Keratinocyte (primary cell): ENCODE results near the gene HYAL1. TPM values are rescaled to one million over a fixed set of nuclear protein-coding genes. Genes with fewer than 3 reads are reported as not detected.

Experiments
- DNase-seq: peaks from one replicate; pipeline ENCODE4 v3.0.0-alpha.2; 2011; ENCODE audit warnings: low read depth, missing footprints, low spot score
- FAIRE-seq: peaks from 2 replicates; lab custom pipeline; 2011; peaks lifted over from hg19 to GRCh38; lab: Jason Lieb, UNC
- H2AFZ ChIP-seq: 2 replicates; pipeline ENCODE4 v1.6.0; 2012; ENCODE audit warnings: low read length, control low read depth, inconsistent platforms; ENCODE audit not compliant: control insufficient read depth
- H3K27ac ChIP-seq: 2 replicates; pipeline ENCODE4 v1.5.1; 2011; ENCODE audit warnings: low read length; ENCODE audit not compliant: control insufficient read depth, insufficient read depth
- H3K27me3 ChIP-seq: 3 replicates; pipeline ENCODE4 v1.6.0; 2011; ENCODE audit warnings: low read length; ENCODE audit not compliant: control insufficient read depth, insufficient read depth; ENCODE audit errors: extremely low read depth
- H3K36me3 ChIP-seq, 2 experiments: 2 replicates in 1 of 2; 3 replicates in 1 of 2; pipeline ENCODE4 v1.5.1; 2011; ENCODE audit warnings: low read length in 2 of 2, mild to moderate bottlenecking in 1 of 2; ENCODE audit not compliant: control insufficient read depth in 2 of 2, insufficient read depth in 2 of 2; ENCODE audit errors: extremely low read depth in 1 of 2
- H3K4me1 ChIP-seq: 3 replicates; pipeline ENCODE4 v1.5.1; 2011; ENCODE audit warnings: low read length; ENCODE audit not compliant: control insufficient read depth, insufficient read depth; ENCODE audit errors: extremely low read depth
- H3K4me2 ChIP-seq: 3 replicates; pipeline ENCODE4 v1.6.0; 2011; ENCODE audit warnings: low read depth, low read length; ENCODE audit not compliant: control insufficient read depth, insufficient read depth; ENCODE audit errors: extremely low read depth
- H3K4me3 ChIP-seq, 3 experiments: fragments of 200-600 bp in 1 of 3; sonication (generic) in 1 of 3; 2 replicates in 2 of 3; 3 replicates in 1 of 3; pipeline ENCODE4 v1.5.1; 2011 to 2016; ENCODE audit warnings: low read length in 3 of 3, mild to moderate bottlenecking in 3 of 3, control low read depth in 2 of 3, inconsistent platforms in 1 of 3, low read depth in 1 of 3, mixed read lengths in 1 of 3, mixed run types in 1 of 3, moderate library complexity in 1 of 3; ENCODE audit not compliant: control insufficient read depth in 2 of 3, insufficient read depth in 2 of 3; ENCODE audit errors: extremely low read depth in 1 of 3
- H3K79me2 ChIP-seq: 2 replicates; pipeline ENCODE4 v1.6.0; 2012; ENCODE audit warnings: low read length; ENCODE audit not compliant: control insufficient read depth, insufficient read depth
- H3K9ac ChIP-seq: 3 replicates; pipeline ENCODE4 v1.6.0; 2011; ENCODE audit warnings: low read length; ENCODE audit not compliant: control insufficient read depth, insufficient read depth; ENCODE audit errors: extremely low read depth
- H3K9me1 ChIP-seq: 3 replicates; pipeline ENCODE4 v1.6.0; 2011; ENCODE audit warnings: low read length; ENCODE audit not compliant: control insufficient read depth, insufficient read depth; ENCODE audit errors: extremely low read depth
- H3K9me3 ChIP-seq: 2 replicates; pipeline ENCODE4 v1.5.1; 2012; ENCODE audit warnings: low read depth, low read length; ENCODE audit not compliant: control insufficient read depth
- H4K20me1 ChIP-seq: 3 replicates; pipeline ENCODE4 v1.6.0; 2011; ENCODE audit warnings: low read length; ENCODE audit not compliant: control insufficient read depth, insufficient read depth; ENCODE audit errors: extremely low read depth
- CTCF ChIP-seq, 3 experiments: IDR thresholded peaks in 1 of 3; conservative IDR thresholded peaks in 1 of 3; optimal IDR thresholded peaks in 1 of 3; 2 replicates in 2 of 3; 3 replicates in 1 of 3; pipeline versions ENCODE3 to v1.5.1; 2011; ENCODE audit warnings: low read length in 3 of 3, mild to moderate bottlenecking in 3 of 3, moderate library complexity in 2 of 3, control low read depth in 1 of 3, inconsistent platforms in 1 of 3; ENCODE audit not compliant: insufficient read depth in 2 of 3; ENCODE audit errors: extremely low read depth in 1 of 3
- EZH2 ChIP-seq: IDR thresholded peaks from one replicate; pipeline ENCODE4 v1.6.1; 2012; ENCODE audit warnings: inconsistent platforms, mild to moderate bottlenecking, low read length, moderate library complexity
- dilution Hi-C: fragments of 300-500 bp; cut with MboI; formaldehyde crosslinking; loops from one replicate; pipeline ENCODE4 v1.7.0; 2020; ENCODE audit warnings: low sequenced_read_pairs; ENCODE audit not compliant: extremely low pct_ligation_motif_present
- polyA plus RNA-seq, 5 experiments: library from polyadenylated mRNA; depleted of rRNA in 3 of 5; stranded (reverse) in 3 of 5; stranded (forward) in 1 of 5; unstranded in 1 of 5; fragments of >200 nt; gene quantifications; 1 replicate in 1 of 5; 2 replicates in 3 of 5; 3 replicates in 1 of 5; pipeline versions ENCODE4 v1.2.1 to v1.2.3, GENCODE V29; 2011 to 2012; ENCODE audit warnings: missing spikeins in 2 of 5, low read depth in 1 of 5, low replicate concordance in 1 of 5

HYAL1 gene
- polyA plus RNA-seq, 1 donor (not counting 4 experiments of a cell fraction or from before 2014, with no cell fraction given), result 13.9 TPM

GRCh38 chr3:50261505-50261904 lies 41.9 kb downstream of the HYAL1 start:
- H3K9ac ChIP-seq, result no peak overlapping the region

GRCh38 chr3:50260942-50261441 lies 42.4 kb downstream of the HYAL1 start:
- no peak overlapping the region for H3K9ac ChIP-seq
- no peaks in the 10 kb centered on the region for H3K79me2 ChIP-seq
- peaks cover 23% of the 10 kb centered on the region for H3K4me1 ChIP-seq
- DNase-seq, result no peak
- no peaks in the 10 kb centered on the region for H3K9me3 ChIP-seq
- no peak for FAIRE-seq
- H3K4me2 ChIP-seq, result peak overlapping the region; percentile 71
- H4K20me1 ChIP-seq, result no peaks in the 10 kb centered on the region
- no peak for TF ChIP-seq EZH2
- TF ChIP-seq CTCF (optimal IDR thresholded peaks at IDR 0.05 in 1 of 3, IDR thresholded peaks at IDR 0.05 in 1 of 3, conservative IDR thresholded peaks at IDR 0.05 in 1 of 3; ENCODE audit: extremely low read depth in 1 of 3, insufficient read depth in 2 of 3, low read length in 3 of 3), result no peak
- H2AFZ ChIP-seq, result no peak overlapping the region
- peaks cover 19 to 20% of the 10 kb centered on the region in 2 experiments for H3K36me3 ChIP-seq
- H3K27me3 ChIP-seq, result no peaks in the 10 kb centered on the region
- peaks cover 2% of the 10 kb centered on the region for H3K9me1 ChIP-seq
- dilution Hi-C loops, result no loop called here
- H3K27ac ChIP-seq, result no peak overlapping the region
- H3K4me3 ChIP-seq, result no peak overlapping the region

More at GRCh38 chr3:50261505-50261904, 41.9 kb downstream of the HYAL1 start:
- no peak overlapping the region for H2AFZ ChIP-seq
- H4K20me1 ChIP-seq, result no peaks in the 10 kb centered on the region
- no peak overlapping the region for H3K4me2 ChIP-seq
- peaks cover 23% of the 10 kb centered on the region for H3K4me1 ChIP-seq
- H3K79me2 ChIP-seq, result no peaks in the 10 kb centered on the region
- FAIRE-seq (no peak), DNase-seq (no peak)
- no peaks in the 10 kb centered on the region for H3K9me3 ChIP-seq
- dilution Hi-C loops, result no loop called here
- no peaks in the 10 kb centered on the region for H3K27me3 ChIP-seq
- peaks cover 14 to 15% of the 10 kb centered on the region in 2 experiments for H3K36me3 ChIP-seq
- H3K9me1 ChIP-seq, result peaks cover 2% of the 10 kb centered on the region
- H3K4me3 ChIP-seq, result no peak overlapping the region
- no peak for TF ChIP-seq CTCF (optimal IDR thresholded peaks at IDR 0.05 in 1 of 3, IDR thresholded peaks at IDR 0.05 in 1 of 3, conservative IDR thresholded peaks at IDR 0.05 in 1 of 3; ENCODE audit: extremely low read depth in 1 of 3, insufficient read depth in 2 of 3, low read length in 3 of 3)
- TF ChIP-seq EZH2, result no peak
- no peak overlapping the region for H3K27ac ChIP-seq
